HFFc6 (cell line): ENCODE data around the gene ADAMTS13. TPM values are rescaled to one million over a fixed set of nuclear protein-coding genes. Genes with fewer than 3 reads are reported as not detected.

Experiments
- DNase-seq: peaks from one replicate; pipeline ENCODE4 v3.0.0-alpha.2; 2018
- H3K27ac Mint-ChIP-seq: 2 replicates; pipeline ENCODE4 v1.8.0; 2020; ENCODE audit warnings: mild to moderate bottlenecking, mixed read lengths
- H3K27me3 Mint-ChIP-seq: 2 replicates; pipeline ENCODE4 v1.8.0; 2021; ENCODE audit warnings: mild to moderate bottlenecking, moderate library complexity, mixed read lengths; ENCODE audit not compliant: insufficient read depth
- H3K36me3 Mint-ChIP-seq: 2 replicates; pipeline ENCODE4 v1.8.0; 2021; ENCODE audit warnings: low read depth, mixed read lengths
- H3K4me1 Mint-ChIP-seq: 2 replicates; pipeline ENCODE4 v1.8.0; 2020; ENCODE audit warnings: low read depth, mixed read lengths
- H3K4me3 Mint-ChIP-seq: 2 replicates; pipeline ENCODE4 v1.8.0; 2020; ENCODE audit warnings: mild to moderate bottlenecking, moderate library complexity, mixed read lengths
- H3K9me3 Mint-ChIP-seq: 2 replicates; pipeline ENCODE4 v1.8.0; 2020; ENCODE audit warnings: mild to moderate bottlenecking, mixed read lengths
- CTCF ChIP-seq: fragments of 200-600 bp; sonication (generic); IDR thresholded peaks from 2 replicates; pipeline ENCODE4 v1.5.0; 2021; ENCODE audit warnings: antibody characterized with exemption, mild to moderate bottlenecking
- total RNA-seq, 6 experiments: library from RNA; stranded (reverse); fragmentation: NEBNext Ultra II Directional; extraction: Animal tissue kit (Norgen Biotek cat#: 25700); gene quantifications; 2 replicates in 1 of 6; 3 replicates in 5 of 6; pipeline ENCODE4 v1.2.3, GENCODE V29; 2021

ADAMTS13 gene
- total RNA-seq, 6 experiments from 2014 or later: 0.41 to 1.2 (median 0.74) TPM

- Mint-ChIP-seq H3K27me3 (peaks cover 20% of the 10 kb centered on the region), H3K4me3 (no peak overlapping the region), H3K27ac (no peak overlapping the region), H3K4me1 (no peaks in the 10 kb centered on the region), H3K36me3 (no peaks in the 10 kb centered on the region), H3K9me3 (no peaks in the 10 kb centered on the region)
- no peak for TF ChIP-seq CTCF
- DNase-seq: no peak
These were observed 11.2 kb downstream of the ADAMTS13 start for GRCh38 chr9:133433351-133433843.

GRCh38 chr9:133436681-133437080 is 14.5 kb downstream of the ADAMTS13 start:
- DNase-seq: no peak
- Mint-ChIP-seq H3K4me1 (no peaks in the 10 kb centered on the region), H3K4me3 (no peak overlapping the region), H3K27me3 (peaks cover 38% of the 10 kb centered on the region), H3K36me3 (no peaks in the 10 kb centered on the region), H3K27ac (no peak overlapping the region), H3K9me3 (no peaks in the 10 kb centered on the region)
- TF ChIP-seq CTCF: no peak

DNA sequence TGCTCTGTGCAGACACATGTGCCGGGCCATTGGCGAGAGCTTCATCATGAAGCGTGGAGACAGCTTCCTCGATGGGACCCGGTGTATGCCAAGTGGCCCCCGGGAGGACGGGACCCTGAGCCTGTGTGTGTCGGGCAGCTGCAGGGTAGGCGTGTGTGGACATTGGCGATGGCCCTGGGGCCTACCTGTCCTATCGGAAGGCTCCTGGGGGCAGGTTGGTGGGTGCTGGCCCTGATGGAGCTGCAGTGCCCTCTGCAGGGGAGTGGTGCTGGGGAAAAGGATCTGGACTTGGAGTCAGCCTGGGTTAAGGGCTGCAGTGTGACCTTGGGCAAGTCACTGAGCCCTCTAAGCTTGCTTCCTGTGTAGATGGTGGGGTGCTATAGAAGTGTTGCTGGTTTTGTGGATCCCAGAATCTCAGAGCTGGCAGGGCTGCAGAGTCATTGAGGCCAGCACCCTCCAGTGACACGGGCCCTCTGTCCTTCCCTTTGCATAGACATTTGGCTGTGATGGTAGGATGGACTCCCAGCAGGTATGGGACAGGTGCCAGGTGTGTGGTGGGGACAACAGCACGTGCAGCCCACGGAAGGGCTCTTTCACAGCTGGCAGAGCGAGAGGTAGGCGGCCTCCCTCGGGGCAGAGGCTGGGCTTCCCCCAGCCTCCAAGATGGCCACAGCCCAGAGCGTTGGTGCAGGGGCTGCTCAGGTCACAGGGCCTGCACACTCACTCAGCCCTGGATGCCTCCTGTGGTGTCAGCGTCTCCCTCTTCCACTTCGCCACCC is 15.8 kb downstream of the ADAMTS13 start:
- no peak for DNase-seq
- H3K9me3 Mint-ChIP-seq: no peaks in the 10 kb centered on the region
- H3K36me3 Mint-ChIP-seq: no peaks in the 10 kb centered on the region
- peak; percentile 43; the same call in 1 of the 2 replicates for TF ChIP-seq CTCF
- H3K27me3 Mint-ChIP-seq: peaks cover 37% of the 10 kb centered on the region
- H3K4me1 Mint-ChIP-seq: no peaks in the 10 kb centered on the region
- H3K4me3 Mint-ChIP-seq: no peak overlapping the region
- H3K27ac Mint-ChIP-seq: no peak overlapping the region

DNA sequence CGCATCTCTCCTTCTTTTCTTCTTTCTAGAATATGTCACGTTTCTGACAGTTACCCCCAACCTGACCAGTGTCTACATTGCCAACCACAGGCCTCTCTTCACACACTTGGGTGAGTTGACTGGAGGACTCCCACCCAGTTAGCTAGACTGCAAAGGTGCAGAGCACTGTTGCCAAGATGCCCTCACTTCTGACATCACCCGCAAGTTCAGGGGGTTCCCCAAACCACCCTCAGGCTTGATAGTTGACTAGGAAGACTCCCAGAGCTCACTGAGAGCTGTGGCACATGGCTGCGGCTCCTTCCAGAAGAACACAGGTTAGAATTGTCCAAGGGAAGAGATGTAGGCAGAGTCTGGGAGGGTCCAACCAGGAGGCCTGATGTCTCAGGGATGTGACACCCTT is 17.2 kb downstream of the ADAMTS13 start:
- Mint-ChIP-seq H3K36me3 (no peaks in the 10 kb centered on the region), H3K9me3 (no peaks in the 10 kb centered on the region), H3K27me3 (peaks cover 27% of the 10 kb centered on the region), H3K27ac (no peak overlapping the region), H3K4me1 (no peaks in the 10 kb centered on the region), H3K4me3 (no peak overlapping the region)
- TF ChIP-seq CTCF: no peak
- no peak for DNase-seq

DNA sequence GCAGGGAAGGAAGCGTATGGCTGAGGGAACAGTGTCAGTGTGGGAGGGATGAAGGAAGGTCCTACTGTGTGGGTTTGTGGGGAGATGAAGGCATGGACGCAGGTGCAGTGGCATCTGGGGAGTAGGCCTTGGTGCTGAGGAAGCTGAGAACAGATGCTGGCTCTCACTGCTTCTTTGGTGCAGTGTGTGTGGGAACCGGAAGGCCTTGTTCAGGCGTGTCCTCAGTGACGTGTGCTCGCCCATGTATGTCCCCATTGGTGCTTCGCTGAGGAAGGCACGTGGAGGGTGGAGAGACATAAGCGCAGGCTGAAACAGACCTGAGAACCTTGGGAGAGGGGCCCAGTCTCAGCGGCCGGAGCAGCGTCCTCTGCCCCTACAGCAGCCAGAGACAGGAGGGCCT is 18.7 kb downstream of the ADAMTS13 start:
- Mint-ChIP-seq H3K9me3 (no peaks in the 10 kb centered on the region), H3K4me1 (no peaks in the 10 kb centered on the region), H3K27me3 (peaks cover 28% of the 10 kb centered on the region), H3K36me3 (no peaks in the 10 kb centered on the region), H3K4me3 (no peak overlapping the region), H3K27ac (no peak overlapping the region)
- no peak for DNase-seq
- no peak for TF ChIP-seq CTCF
